Measurements from ENCODE around the gene MAMSTR. TPM values are rescaled to one million over a fixed set of nuclear protein-coding genes. Genes with fewer than 3 reads are reported as not detected.
A peak's percentile ranks its signal among the peaks of the same experiment; 100 is the strongest.

Gene MAMSTR
- total and polyA plus RNA-seq, 9 of the 15 experiments (the other 6 are each of a cell fraction or from before 2014, with no cell fraction given), result 0.08 to 1.00 (median 0.40) TPM; not detected in 1

DNA sequence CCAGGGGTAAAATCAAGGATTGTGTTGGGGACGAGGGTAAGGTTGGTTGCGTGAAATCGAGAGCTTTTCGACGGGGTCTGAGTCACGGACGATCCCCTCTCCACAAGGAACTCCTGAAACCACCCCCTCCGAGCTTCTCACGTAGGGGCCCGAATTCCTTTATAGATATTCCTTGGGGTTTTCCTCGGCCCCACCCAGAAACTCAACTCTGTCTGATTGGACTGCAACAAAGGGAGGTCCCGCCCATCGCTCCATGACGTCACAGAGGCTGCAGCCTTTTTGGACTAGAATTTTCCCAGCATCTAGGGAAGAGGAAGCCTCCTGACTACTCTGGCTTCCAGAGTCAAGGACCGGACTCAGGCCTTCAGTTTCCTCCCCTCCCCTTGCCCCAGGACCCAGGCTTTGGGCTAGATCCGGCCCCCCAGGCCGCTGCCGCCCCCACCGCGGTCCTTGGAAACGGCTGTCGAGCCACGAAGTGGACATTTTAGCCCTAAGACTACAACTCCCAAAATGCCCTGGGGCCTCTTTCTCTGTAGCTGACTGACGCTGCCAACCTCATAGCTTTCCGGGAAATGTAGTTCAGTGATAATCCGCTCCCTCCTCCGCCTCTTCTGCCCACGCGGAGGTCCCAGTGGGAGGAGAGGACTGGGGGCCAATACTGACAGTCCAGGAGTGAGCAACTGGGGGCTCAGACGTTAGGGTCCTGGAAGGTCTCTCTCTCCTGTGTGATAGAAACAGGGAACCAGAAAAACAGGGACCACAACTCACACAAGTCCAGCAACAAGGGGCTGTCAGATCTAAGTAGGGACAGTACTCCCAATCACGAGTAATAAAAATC lies 27.4 kb upstream of the MAMSTR start, which contains the start of gene IZUMO1 (continued):
- TF ChIP-seq ZNF354B (CRISPR knock-in tag; IDR thresholded peaks at IDR 0.05), result no peak
- TF ChIP-seq ZBTB8A (IDR thresholded peaks at IDR 0.05; ENCODE audit: partially characterized antibody), result no peak
- TF ChIP-seq ZNF695 (CRISPR knock-in tag; IDR thresholded peaks at IDR 0.05), result no peak
- TF ChIP-seq, protein P1, sequence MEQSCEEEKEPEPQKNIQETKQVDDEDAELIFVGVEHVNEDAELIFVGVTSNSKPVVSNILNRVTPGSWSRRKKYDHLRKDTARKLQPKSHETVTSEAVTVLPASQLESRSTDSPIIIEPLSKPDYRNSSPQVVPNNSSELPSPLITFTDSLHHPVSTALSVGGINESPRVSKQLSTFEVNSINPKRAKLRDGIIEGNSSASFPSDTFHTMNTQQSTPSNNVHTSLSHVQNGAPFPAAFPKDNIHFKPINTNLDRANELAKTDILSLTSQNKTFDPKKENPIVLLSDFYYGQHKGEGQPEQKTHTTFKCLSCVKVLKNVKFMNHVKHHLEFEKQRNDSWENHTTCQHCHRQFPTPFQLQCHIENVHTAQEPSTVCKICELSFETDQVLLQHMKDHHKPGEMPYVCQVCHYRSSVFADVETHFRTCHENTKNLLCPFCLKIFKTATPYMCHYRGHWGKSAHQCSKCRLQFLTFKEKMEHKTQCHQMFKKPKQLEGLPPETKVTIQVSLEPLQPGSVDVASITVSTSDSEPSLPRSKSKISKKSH (CRISPR knock-in tag; IDR thresholded peaks at IDR 0.05), result no peak
- no peak for TF ChIP-seq NEUROD1 (IDR thresholded peaks at IDR 0.05; ENCODE audit: borderline replicate concordance, low read depth, low read length, partially characterized antibody)
- no peak for TF ChIP-seq BRCA1 (IDR thresholded peaks at IDR 0.05)
- no peak for TF ChIP-seq BRCA1 (CRISPR knock-in tag; IDR thresholded peaks at IDR 0.05)
- TF ChIP-seq ZNF436 (CRISPR knock-in tag; IDR thresholded peaks at IDR 0.05), result no peak
- TF ChIP-seq NFE2 (IDR thresholded peaks at IDR 0.05; ENCODE audit: low read depth), result no peak
- TF ChIP-seq PTBP1 (IDR thresholded peaks at IDR 0.05; ENCODE audit: low read depth, low read length), result no peak
- TF ChIP-seq, protein P2, sequence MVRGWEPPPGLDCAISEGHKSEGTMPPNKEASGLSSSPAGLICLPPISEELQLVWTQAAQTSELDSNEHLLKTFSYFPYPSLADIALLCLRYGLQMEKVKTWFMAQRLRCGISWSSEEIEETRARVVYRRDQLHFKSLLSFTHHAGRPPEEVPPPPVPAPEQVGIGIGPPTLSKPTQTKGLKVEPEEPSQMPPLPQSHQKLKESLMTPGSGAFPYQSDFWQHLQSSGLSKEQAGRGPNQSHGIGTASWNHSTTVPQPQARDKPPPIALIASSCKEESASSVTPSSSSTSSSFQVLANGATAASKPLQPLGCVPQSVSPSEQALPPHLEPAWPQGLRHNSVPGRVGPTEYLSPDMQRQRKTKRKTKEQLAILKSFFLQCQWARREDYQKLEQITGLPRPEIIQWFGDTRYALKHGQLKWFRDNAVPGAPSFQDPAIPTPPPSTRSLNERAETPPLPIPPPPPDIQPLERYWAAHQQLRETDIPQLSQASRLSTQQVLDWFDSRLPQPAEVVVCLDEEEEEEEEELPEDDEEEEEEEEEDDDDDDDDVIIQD (CRISPR knock-in tag; IDR thresholded peaks at IDR 0.05), result no peak
- no peak for TF ChIP-seq UBTF (IDR thresholded peaks at IDR 0.05; ENCODE audit: borderline replicate concordance in 1 of 2, low read depth in 2 of 2, low read length in 2 of 2)
- no peak for TF ChIP-seq TAF9B (IDR thresholded peaks at IDR 0.05; ENCODE audit: partially characterized antibody)
- TF ChIP-seq, protein P3, sequence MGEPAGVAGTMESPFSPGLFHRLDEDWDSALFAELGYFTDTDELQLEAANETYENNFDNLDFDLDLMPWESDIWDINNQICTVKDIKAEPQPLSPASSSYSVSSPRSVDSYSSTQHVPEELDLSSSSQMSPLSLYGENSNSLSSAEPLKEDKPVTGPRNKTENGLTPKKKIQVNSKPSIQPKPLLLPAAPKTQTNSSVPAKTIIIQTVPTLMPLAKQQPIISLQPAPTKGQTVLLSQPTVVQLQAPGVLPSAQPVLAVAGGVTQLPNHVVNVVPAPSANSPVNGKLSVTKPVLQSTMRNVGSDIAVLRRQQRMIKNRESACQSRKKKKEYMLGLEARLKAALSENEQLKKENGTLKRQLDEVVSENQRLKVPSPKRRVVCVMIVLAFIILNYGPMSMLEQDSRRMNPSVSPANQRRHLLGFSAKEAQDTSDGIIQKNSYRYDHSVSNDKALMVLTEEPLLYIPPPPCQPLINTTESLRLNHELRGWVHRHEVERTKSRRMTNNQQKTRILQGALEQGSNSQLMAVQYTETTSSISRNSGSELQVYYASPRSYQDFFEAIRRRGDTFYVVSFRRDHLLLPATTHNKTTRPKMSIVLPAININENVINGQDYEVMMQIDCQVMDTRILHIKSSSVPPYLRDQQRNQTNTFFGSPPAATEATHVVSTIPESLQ (CRISPR knock-in tag; IDR thresholded peaks at IDR 0.05), result no peak
- TF ChIP-seq TEAD2 (tag; IDR thresholded peaks at IDR 0.05), result no peak
- no peak for TF ChIP-seq ZNF778 (CRISPR knock-in tag; IDR thresholded peaks at IDR 0.05)
- TF ChIP-seq, protein P4, sequence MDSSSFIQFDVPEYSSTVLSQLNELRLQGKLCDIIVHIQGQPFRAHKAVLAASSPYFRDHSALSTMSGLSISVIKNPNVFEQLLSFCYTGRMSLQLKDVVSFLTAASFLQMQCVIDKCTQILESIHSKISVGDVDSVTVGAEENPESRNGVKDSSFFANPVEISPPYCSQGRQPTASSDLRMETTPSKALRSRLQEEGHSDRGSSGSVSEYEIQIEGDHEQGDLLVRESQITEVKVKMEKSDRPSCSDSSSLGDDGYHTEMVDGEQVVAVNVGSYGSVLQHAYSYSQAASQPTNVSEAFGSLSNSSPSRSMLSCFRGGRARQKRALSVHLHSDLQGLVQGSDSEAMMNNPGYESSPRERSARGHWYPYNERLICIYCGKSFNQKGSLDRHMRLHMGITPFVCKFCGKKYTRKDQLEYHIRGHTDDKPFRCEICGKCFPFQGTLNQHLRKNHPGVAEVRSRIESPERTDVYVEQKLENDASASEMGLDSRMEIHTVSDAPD (CRISPR knock-in tag; IDR thresholded peaks at IDR 0.05), result no peak
- no peak for TF ChIP-seq ZFP30 (CRISPR knock-in tag; IDR thresholded peaks at IDR 0.05; ENCODE audit: borderline replicate concordance)
- 0 out of 2 replicates have a peak, but pooled peaks have one; percentile 42 for TF ChIP-seq EP400 (IDR thresholded peaks at IDR 0.05)

Data from K562 (cell line).